Measurements from ENCODE around the gene NAA20.
A peak's percentile ranks its signal among the peaks of the same experiment; 100 is the strongest.

The NAA20 gene

GRCh38 chr20:20076297-20077065, 59.3 kb downstream of the NAA20 start:
- peak; percentile 47 for DNase-seq

DNA sequence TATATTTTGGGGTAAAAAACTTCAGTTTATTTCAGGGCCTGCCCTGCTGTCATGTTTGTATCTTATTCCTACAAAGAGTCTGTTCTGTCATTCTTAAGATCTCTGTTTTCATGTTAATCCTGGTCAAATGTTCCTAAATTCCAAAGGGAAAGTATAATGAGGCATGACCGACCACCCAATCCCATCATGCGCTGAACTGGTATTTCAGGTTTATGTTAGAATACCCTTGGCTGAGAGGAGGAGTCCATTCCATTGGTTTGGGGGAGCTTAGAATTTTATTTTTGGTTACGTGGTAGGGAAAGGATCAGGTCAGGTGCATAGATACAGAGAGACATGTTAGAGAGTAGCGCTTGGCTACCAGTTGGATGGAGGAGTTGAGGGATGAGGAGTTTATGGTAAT, 60.9 kb downstream of the NAA20 start:
- no peak for DNase-seq

GRCh38 chr20:20079102-20079784, 62.1 kb downstream of the NAA20 start:
- DNase-seq = no peak

Measured in femur (tissue), 1 donor.